ENCODE measurements around the gene OR52M1. TPM values are rescaled to one million over a fixed set of nuclear protein-coding genes. Genes with fewer than 3 reads are reported as not detected.

Gene OR52M1
- total RNA-seq, 1 donor from 2014 or later, result not detected

DNA sequence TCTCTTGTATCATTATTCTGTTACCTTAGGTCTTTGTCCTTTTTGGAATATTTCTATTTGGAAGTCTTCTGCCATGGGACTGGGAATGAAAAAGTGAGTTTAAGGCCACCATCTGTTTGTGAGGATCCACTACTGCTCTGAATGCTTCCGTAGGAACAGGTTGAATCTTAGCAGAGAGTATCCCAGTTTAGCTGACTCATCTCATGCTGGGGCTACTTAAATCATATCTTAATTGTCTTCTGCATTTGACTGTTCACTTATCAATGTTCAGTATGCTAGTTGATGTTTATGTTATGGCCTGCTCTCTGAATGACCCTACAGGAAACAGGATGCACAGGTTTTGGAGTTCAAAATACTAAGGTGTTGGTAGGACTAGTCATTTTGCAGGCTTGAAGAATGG lies 35.1 kb downstream of the OR52M1 start:
- Histone ChIP-seq H3K9me3 (no peaks in the 10 kb centered on the region), H3K4me3 (no peak overlapping the region), H3K27me3 (no peaks in the 10 kb centered on the region), H3K27ac (no peak overlapping the region), H3K4me1 (no peaks in the 10 kb centered on the region), H3K36me3 (no peaks in the 10 kb centered on the region)
- DNase-seq (ENCODE audit: extremely low spot score in 2 of 2), result no peak
- TF ChIP-seq POLR2AphosphoS5 (IDR thresholded peaks at IDR 0.05; ENCODE audit: insufficient read depth in 1 of 2, low read depth in 1 of 2) (no peak), POLR2A (IDR thresholded peaks at IDR 0.05) (no peak), CTCF (IDR thresholded peaks at IDR 0.05) (no peak)
- intact Hi-C loops (cut with DNase I), result no loop called here

DNA sequence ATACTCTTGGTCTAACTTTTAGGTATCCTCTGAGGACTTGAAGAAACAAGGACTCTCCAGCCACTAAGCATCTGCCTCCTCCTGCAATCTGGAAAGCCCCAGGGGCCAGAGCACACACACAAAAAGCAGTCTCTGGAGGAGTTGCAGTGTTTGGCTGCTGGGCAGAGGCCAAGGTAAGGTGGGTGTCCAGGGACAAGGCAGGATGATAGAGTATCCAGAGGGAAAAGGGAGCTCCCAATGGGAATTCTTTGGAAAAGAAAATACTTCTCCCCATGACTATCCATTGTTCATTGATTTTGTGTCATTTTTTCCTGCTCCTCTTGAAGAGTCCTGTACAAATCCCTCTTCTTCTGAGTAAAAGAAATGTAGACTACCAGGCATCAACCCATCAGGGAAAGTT lies 36.5 kb downstream of the OR52M1 start, which contains the start of gene OR52I2:
OR52I2 (plus strand) TSS at position 301 of the 400 bp plus-strand sequence.
- H3K27me3 ChIP-seq, result no peaks in the 10 kb centered on the region
- no peak within 1 kb of the TSS for H3K27ac ChIP-seq
- H3K4me1 ChIP-seq, result no peaks in the 10 kb centered on the region
- no peaks in the 10 kb centered on the region for H3K36me3 ChIP-seq
- no peak for DNase-seq (ENCODE audit: extremely low spot score in 2 of 2)
- no peak within 1 kb of the TSS for H3K4me3 ChIP-seq
- TF ChIP-seq POLR2A (IDR thresholded peaks at IDR 0.05), result no peak
- no peak for TF ChIP-seq CTCF (IDR thresholded peaks at IDR 0.05)
- no peak for TF ChIP-seq POLR2AphosphoS5 (IDR thresholded peaks at IDR 0.05; ENCODE audit: insufficient read depth in 1 of 2, low read depth in 1 of 2)
- no peaks in the 10 kb centered on the region for H3K9me3 ChIP-seq
- intact Hi-C loops (cut with DNase I), result no loop called here

GRCh38 chr11:4589017-4589416 lies 44.0 kb downstream of the OR52M1 start:
- TF ChIP-seq CTCF (IDR thresholded peaks at IDR 0.05) (no peak), POLR2A (IDR thresholded peaks at IDR 0.05) (no peak)
- no peak overlapping the region for H3K4me3 ChIP-seq
- intact Hi-C loops (cut with DNase I), result no loop called here
- no peaks in the 10 kb centered on the region for H3K9me3 ChIP-seq
- no peaks in the 10 kb centered on the region for H3K36me3 ChIP-seq
- H3K27ac ChIP-seq, result no peak overlapping the region
- H3K27me3 ChIP-seq, result no peaks in the 10 kb centered on the region
- no peak for DNase-seq (ENCODE audit: extremely low spot score in 2 of 2)
- no peaks in the 10 kb centered on the region for H3K4me1 ChIP-seq

- TF ChIP-seq POLR2A (IDR thresholded peaks at IDR 0.05) (no peak), POLR2AphosphoS5 (IDR thresholded peaks at IDR 0.05; ENCODE audit: insufficient read depth in 1 of 2, low read depth in 1 of 2) (no peak), CTCF (IDR thresholded peaks at IDR 0.05) (no peak)
- intact Hi-C loops (cut with DNase I), result no loop called here
These were observed 48.7 kb downstream of the OR52M1 start, which contains the start of gene OR52I1 for GRCh38 chr11:4593739-4594138. TSS of gene OR52I1 (plus strand) at chr11:4594039. CDS start at chr11:4594039, 0 bp downstream.

More at GRCh38 chr11:4593739-4594138, 48.7 kb downstream of the OR52M1 start, which contains the start of gene OR52I1:
- Histone ChIP-seq H3K4me1 (no peaks in the 10 kb centered on the region), H3K36me3 (peaks cover 0 to 11% of the 10 kb centered on the region in 2 donors), H3K4me3 (no peak within 1 kb of the TSS), H3K9me3 (no peaks in the 10 kb centered on the region), H3K27me3 (no peaks in the 10 kb centered on the region), H3K27ac (no peak within 1 kb of the TSS)
- no peak for DNase-seq (ENCODE audit: extremely low spot score in 2 of 2)

Other genes with a start within 250 kb of the OR52M1 start
- not detected for gene OR52B4, start 176.8 kb upstream of the OR52M1 start, total RNA-seq
- gene TRIM21, start 151.5 kb upstream of the OR52M1 start, total RNA-seq, result 12.8 TPM
- gene OR52K2, start 95.9 kb upstream of the OR52M1 start, total RNA-seq, result not detected
- gene OR52K1, start 62.5 kb upstream of the OR52M1 start, total RNA-seq, result not detected
- not detected for gene OR52I2, start 36.6 kb downstream of the OR52M1 start, total RNA-seq
- gene OR52I1, start 48.8 kb downstream of the OR52M1 start, total RNA-seq, result not detected
- 9.6 TPM for gene TRIM68, start 63.0 kb downstream of the OR52M1 start, total RNA-seq
- not detected for gene OR51D1, start 92.3 kb downstream of the OR52M1 start, total RNA-seq
- 0.25 TPM for gene OR51E1, start 98.8 kb downstream of the OR52M1 start, total RNA-seq
- gene OR51E2, start 152.7 kb downstream of the OR52M1 start, total RNA-seq, result 0.98 TPM
- not detected for gene MMP26, start 159.6 kb downstream of the OR52M1 start, total RNA-seq
- gene OR51F1, start 224.7 kb downstream of the OR52M1 start, total RNA-seq, result not detected

Measured in vagina (tissue), 2 donors.